Cardiac muscle cell (in vitro differentiated cells and primary cell): ENCODE results near the gene HIVEP3. TPM values are rescaled to one million over a fixed set of nuclear protein-coding genes. Genes with fewer than 3 reads are reported as not detected.

Experiments used
- DNase-seq, 2 donors: peaks; one replicate each; pipeline versions ENCODE4 v3.0.0 to v3.0.0-alpha.2; 2010 to 2017; ENCODE audit warnings: low read depth in 1 of 2, low spot score in 1 of 2
- H3K27ac ChIP-seq: fragments of 200-600 bp; sonication (generic); 2 replicates; pipeline ENCODE4 v1.5.1; 2016
- H3K27me3 ChIP-seq: fragments of 200-600 bp; sonication (generic); 2 replicates; pipeline ENCODE4 v1.6.0; 2016; ENCODE audit warnings: control low read depth
- H3K36me3 ChIP-seq: fragments of 200-600 bp; sonication (generic); 2 replicates; pipeline ENCODE4 v1.5.1; 2016; ENCODE audit warnings: control low read depth
- H3K4me1 ChIP-seq: fragments of 200-600 bp; sonication (generic); 2 replicates; pipeline ENCODE4 v1.8.1; 2017; ENCODE audit warnings: low read depth, mild to moderate bottlenecking, mixed run types
- H3K4me3 ChIP-seq: fragments of 200-600 bp; sonication (generic); 2 replicates; pipeline ENCODE4 v1.5.1; 2016; ENCODE audit warnings: mild to moderate bottlenecking
- H3K9me3 ChIP-seq: fragments of 200-600 bp; sonication (generic); 2 replicates; pipeline ENCODE4 v1.5.1; 2017; ENCODE audit warnings: low read depth, mild to moderate bottlenecking, control low read depth
- polyA plus RNA-seq: library from polyadenylated mRNA; unstranded; fragments of >200 nt; fragmentation: Nextera tagmentation; extraction: Ambion mirVana; gene quantifications from 2 replicates; pipeline ENCODE4 v1.2.1, GENCODE V29; 2016
- total RNA-seq: library from RNA; depleted of rRNA; stranded (reverse); fragments of >200 nt; gene quantifications from 2 replicates; pipeline ENCODE4 v1.2.3, GENCODE V29; 2016
- TF ChIP-seq, protein P1 (sequence below): IDR thresholded peaks from 2 replicates; pipeline ENCODE4 v1.5.1; 2012; ENCODE audit warnings: low read depth, mild to moderate bottlenecking, low read length

The HIVEP3 gene
- total and polyA plus RNA-seq, 2 experiments from 2014 or later: 0.42 to 0.62 TPM

DNA sequence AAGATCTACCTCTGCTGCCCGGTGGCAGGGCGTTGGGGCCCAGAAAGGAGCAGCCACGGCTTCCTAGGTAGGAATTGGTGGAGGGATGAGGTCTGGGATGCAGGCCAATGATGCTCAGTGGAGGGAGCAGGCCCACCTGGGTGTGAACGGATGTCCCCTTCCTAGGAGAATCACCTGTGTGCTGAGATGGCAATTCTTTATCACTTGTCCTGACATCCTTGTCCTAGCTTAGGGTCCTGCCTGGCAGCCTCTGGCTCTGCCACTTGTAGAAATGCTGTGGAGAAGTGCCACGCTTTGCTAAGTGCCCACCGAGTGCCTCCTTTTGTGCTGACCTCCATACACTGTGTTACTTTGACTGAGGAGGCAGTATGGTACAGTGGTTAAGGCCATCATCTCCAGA is 447.1 kb downstream of the HIVEP3 start:
- no peaks in the 10 kb centered on the region for H3K9me3 ChIP-seq
- H3K4me1 ChIP-seq: peaks cover 10% of the 10 kb centered on the region
- H3K4me3 ChIP-seq: no peak overlapping the region
- H3K36me3 ChIP-seq: no peaks in the 10 kb centered on the region
- TF ChIP-seq, protein P1, sequence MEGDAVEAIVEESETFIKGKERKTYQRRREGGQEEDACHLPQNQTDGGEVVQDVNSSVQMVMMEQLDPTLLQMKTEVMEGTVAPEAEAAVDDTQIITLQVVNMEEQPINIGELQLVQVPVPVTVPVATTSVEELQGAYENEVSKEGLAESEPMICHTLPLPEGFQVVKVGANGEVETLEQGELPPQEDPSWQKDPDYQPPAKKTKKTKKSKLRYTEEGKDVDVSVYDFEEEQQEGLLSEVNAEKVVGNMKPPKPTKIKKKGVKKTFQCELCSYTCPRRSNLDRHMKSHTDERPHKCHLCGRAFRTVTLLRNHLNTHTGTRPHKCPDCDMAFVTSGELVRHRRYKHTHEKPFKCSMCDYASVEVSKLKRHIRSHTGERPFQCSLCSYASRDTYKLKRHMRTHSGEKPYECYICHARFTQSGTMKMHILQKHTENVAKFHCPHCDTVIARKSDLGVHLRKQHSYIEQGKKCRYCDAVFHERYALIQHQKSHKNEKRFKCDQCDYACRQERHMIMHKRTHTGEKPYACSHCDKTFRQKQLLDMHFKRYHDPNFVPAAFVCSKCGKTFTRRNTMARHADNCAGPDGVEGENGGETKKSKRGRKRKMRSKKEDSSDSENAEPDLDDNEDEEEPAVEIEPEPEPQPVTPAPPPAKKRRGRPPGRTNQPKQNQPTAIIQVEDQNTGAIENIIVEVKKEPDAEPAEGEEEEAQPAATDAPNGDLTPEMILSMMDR: no peak
- H3K27me3 ChIP-seq: no peaks in the 10 kb centered on the region
- no peak for DNase-seq
- H3K27ac ChIP-seq: no peak overlapping the region

DNA sequence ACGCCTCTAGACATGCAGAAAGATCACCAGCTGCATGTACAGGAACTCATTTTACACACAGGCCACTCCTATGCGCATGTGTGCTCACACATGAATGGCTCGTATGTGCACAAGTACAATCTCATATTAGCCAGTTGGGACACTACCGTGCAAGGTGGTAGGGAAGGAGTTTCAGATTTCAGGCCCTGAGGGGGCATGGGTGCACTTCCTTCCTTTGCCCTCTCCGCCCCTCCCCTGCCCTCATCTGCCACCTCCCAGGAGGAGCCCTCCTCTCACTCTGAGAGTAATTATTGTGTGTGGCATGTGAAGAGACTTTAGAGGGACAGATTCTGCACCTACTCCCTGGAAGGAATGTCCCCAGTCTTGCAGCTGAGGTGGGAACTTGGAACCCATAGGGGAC is 449.0 kb downstream of the HIVEP3 start:
- no peaks in the 10 kb centered on the region for H3K27me3 ChIP-seq
- peaks cover 2% of the 10 kb centered on the region for H3K4me1 ChIP-seq
- H3K27ac ChIP-seq: no peak overlapping the region
- no peaks in the 10 kb centered on the region for H3K36me3 ChIP-seq
- H3K4me3 ChIP-seq: no peak overlapping the region
- TF ChIP-seq, protein P1: no peak
- H3K9me3 ChIP-seq: no peaks in the 10 kb centered on the region
- DNase-seq: no peak

DNA sequence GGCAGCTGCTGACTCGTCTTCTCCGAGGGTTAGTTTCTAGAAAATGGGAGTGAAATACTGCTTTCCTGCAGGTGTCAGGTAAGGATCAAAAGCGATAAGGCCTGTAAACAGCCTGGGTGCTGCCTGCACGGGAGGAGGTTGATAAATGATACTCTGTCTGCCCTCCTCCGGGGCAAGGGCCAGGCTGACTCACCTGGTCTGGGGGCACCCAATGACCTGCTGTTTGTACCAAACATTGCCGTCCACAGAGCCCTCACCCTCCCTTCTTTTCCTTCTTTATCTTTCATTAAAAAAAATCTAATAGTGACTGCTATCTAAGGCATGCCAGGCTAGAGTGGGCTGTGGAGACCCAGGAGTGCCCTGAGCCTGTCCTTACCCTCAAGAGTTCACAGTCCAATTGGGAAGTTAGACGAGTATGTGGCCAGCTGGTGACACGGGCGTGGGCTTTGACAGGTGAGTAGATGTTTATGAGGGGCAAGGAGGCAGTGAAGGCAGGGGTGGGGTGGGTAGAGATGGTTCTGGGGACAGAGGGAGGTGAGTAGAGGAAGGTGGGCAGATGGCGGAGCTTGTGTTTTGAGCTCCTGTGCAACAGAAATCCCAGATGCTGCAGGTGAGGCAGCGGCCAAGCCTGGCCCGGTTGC is 450.5 kb downstream of the HIVEP3 start:
- Histone ChIP-seq H3K36me3 (no peaks in the 10 kb centered on the region), H3K4me3 (no peak overlapping the region), H3K27me3 (no peaks in the 10 kb centered on the region), H3K27ac (no peak overlapping the region), H3K9me3 (no peaks in the 10 kb centered on the region), H3K4me1 (no peaks in the 10 kb centered on the region)
- no peak for DNase-seq
- TF ChIP-seq, protein P1: no peak

DNA sequence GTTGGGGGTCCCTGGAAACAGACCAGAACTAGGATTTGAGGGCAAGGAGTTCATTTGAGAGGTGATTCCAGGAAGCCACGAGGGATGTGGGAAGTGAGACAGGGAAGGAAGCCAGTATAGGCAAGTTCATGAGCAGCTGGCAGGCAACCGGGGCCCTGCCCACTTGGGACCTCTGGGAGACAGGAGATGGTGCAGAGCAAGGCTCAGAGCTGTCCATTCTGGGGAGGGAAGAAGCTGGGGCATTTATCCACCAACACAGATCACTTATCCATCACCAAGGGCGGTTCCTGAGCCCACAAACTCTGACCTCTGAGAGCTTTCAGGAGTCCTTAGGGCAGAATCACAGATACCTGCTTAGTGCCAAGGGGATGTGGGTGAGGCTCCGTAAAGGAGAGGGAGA is 451.0 kb downstream of the HIVEP3 start:
- Histone ChIP-seq H3K27ac (no peak overlapping the region), H3K9me3 (no peaks in the 10 kb centered on the region), H3K36me3 (no peaks in the 10 kb centered on the region), H3K4me3 (no peak overlapping the region), H3K4me1 (no peaks in the 10 kb centered on the region), H3K27me3 (no peaks in the 10 kb centered on the region)
- TF ChIP-seq, protein P1: no peak
- no peak for DNase-seq

DNA sequence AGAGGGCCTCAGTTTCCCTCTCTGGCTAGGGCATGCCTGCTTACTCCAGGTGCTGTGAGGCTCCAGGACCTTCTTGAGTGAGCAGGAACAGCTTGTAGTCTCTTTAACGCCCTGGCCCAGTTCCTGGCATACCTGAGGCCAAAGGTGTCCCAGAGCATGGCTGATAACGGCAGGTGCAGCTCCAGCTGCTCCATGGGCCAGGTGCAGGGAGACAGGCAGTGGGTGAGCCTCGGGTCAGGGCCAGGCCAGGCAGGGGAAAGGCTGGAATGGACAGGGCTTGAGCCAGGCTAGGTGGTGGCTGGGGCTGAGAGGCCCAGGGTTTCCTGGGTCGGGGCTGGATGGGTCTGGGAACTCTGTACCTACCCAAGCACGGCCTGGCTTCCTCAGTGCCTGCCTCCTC is 452.6 kb downstream of the HIVEP3 start:
- no peak overlapping the region for H3K4me3 ChIP-seq
- no peaks in the 10 kb centered on the region for H3K4me1 ChIP-seq
- H3K27ac ChIP-seq: no peak overlapping the region
- DNase-seq: no peak
- no peaks in the 10 kb centered on the region for H3K36me3 ChIP-seq
- no peaks in the 10 kb centered on the region for H3K9me3 ChIP-seq
- TF ChIP-seq, protein P1: no peak
- no peaks in the 10 kb centered on the region for H3K27me3 ChIP-seq
